ENCODE data around the gene SOWAHB. TPM values are rescaled to one million over a fixed set of nuclear protein-coding genes. Genes with fewer than 3 reads are reported as not detected.

The SOWAHB gene
- total RNA-seq, 2 donors from 2014 or later = not detected

DNA sequence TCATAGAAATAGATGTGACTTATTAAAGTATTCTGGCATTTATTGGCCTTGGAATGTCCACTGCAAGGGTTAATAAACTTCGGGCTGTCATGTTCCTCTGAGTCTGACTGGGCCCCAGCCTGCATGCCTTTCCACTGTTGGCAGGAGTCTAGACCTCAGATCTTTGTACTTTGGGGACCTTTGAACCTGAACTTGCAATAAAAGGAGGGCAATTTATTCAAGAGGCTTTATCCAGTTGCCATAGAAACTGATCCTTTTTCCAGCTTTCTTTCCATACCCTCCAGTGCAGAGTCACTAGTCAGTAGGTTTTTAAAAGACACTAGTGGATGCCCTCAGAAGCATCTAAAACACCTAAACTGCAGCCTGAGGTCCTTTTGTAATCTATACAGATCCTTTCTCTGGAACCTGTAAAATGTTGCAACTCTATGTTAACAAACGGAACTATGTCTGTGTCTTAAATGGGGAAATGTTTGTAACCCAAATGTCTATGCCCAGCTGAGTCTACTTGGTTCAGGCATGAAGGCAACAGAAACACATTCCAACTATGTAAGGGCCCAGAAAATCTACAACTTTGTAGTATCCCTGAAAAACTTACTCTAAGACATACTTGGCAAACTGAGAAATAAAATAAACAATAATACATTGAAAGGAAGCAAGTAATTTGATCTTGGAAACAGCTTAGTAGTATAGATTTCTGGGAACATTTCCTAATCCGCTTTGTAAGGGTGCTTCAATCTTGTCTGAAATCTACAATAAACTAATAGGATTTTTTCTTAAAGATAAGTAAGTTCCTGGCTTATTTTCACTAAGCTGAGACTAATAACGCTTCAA lies 41.5 kb downstream of the SOWAHB start:
- no peak for ATAC-seq
- H3K9me3 ChIP-seq (ENCODE audit: control insufficient read depth, low read length, poor library complexity, severe bottlenecking) = no peaks in the 10 kb centered on the region
- H3K36me3 Mint-ChIP-seq (ENCODE audit: low read depth) = no peaks in the 10 kb centered on the region
- no peak overlapping the region for H3K4me3 Mint-ChIP-seq
- no peak overlapping the region for H3K27ac Mint-ChIP-seq
- no peak for DNase-seq
- peaks cover 27% of the 10 kb centered on the region for H3K27me3 Mint-ChIP-seq
- peaks cover 2% of the 10 kb centered on the region for H3K4me1 Mint-ChIP-seq

DNA sequence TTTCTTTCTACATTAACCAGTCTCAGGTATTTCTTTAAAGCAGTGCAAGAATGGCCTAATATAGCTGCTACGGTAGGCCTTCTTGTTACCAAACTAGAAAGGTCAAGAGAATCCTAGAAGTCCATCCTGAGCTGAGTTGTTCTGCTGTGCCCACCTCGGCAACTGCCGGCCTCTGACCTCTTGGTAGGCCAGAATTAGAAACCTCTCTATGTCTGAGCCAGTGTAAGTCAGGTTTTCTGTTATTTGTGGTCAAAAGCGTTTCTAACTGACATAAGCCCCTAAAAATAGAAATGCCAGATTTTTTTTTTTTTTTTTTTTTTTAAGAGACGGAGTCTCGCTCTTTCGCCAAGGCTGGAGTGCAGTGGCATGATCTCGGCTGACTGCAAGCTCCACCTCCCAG lies 43.1 kb downstream of the SOWAHB start:
- H3K4me1 Mint-ChIP-seq = peaks cover 2% of the 10 kb centered on the region
- ATAC-seq (no peak), DNase-seq (no peak)
- no peak overlapping the region for H3K27ac Mint-ChIP-seq
- H3K36me3 Mint-ChIP-seq (ENCODE audit: low read depth) = no peaks in the 10 kb centered on the region
- H3K4me3 Mint-ChIP-seq = no peak overlapping the region
- H3K27me3 Mint-ChIP-seq = peaks cover 22% of the 10 kb centered on the region
- H3K9me3 ChIP-seq (ENCODE audit: control insufficient read depth, low read length, poor library complexity, severe bottlenecking) = no peaks in the 10 kb centered on the region

DNA sequence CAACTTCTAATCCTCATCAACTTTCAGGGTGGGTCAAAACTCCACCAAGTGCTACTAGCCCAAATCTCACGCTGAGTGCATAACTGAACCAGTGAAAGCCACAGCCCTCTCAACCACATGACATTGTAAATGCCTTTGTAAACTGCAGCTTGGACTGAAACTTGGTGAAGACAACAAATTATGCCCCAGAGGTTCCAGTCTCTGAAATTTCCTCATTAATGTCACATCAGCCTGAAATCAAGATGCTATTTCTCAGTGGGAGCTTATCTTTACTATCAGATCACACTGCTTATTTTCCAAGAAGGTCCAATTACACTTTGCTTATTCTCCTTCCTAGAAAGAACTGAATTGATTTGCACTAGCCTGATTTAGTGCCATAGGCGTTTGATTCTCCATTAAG lies 46.6 kb downstream of the SOWAHB start:
- ATAC-seq (no peak), DNase-seq (no peak)
- Mint-ChIP-seq H3K4me3 (no peak overlapping the region), H3K4me1 (peaks cover 2% of the 10 kb centered on the region), H3K27me3 (peaks cover 22% of the 10 kb centered on the region), H3K27ac (no peak overlapping the region), H3K36me3 (ENCODE audit: low read depth) (no peaks in the 10 kb centered on the region)
- no peaks in the 10 kb centered on the region for H3K9me3 ChIP-seq (ENCODE audit: control insufficient read depth, low read length, poor library complexity, severe bottlenecking)

DNA sequence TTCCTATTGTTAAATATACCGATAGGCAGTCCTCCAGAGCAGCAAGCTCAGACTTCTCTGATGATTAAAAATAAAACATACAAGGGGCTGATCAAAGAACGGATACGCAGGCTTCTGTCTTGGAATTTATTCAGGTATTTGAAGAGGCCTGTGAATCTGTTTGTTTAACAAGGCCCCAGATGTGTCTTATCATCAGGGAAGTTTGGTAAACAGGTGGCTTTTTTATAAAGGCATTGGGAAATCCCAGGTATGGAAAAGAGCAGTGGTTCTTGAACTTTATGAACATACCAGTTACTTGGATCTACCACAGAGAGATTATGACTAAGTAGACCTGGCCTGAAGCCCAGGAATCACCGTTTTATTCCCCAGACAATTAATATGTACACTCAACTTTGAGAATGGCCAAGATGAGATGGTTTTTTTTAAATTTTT lies 47.9 kb downstream of the SOWAHB start:
- Mint-ChIP-seq H3K27me3 (peaks cover 31% of the 10 kb centered on the region), H3K4me1 (peaks cover 2% of the 10 kb centered on the region), H3K27ac (no peak overlapping the region), H3K4me3 (no peak overlapping the region), H3K36me3 (ENCODE audit: low read depth) (no peaks in the 10 kb centered on the region)
- no peaks in the 10 kb centered on the region for H3K9me3 ChIP-seq (ENCODE audit: control insufficient read depth, low read length, poor library complexity, severe bottlenecking)
- ATAC-seq (no peak), DNase-seq (no peak)

Other genes starting within 250 kb of the SOWAHB start
- 10 to 100 TPM; 21.4 to 40.3 TPM for gene SEPTIN11, start 51.6 kb upstream of the SOWAHB start, total RNA-seq
- 100 to 1,000 TPM; 292 to 317 TPM for gene CCNI, start 177.8 kb upstream of the SOWAHB start, total RNA-seq

Measured in T-helper 17 cell (primary cell).